ENCODE results near the gene SPATA32.

Gene SPATA32

GRCh38 chr17:45293413-45294211 lies 31.7 kb upstream of the SPATA32 start:
- no peak for DNase-seq (ENCODE audit: low spot score)

DNA sequence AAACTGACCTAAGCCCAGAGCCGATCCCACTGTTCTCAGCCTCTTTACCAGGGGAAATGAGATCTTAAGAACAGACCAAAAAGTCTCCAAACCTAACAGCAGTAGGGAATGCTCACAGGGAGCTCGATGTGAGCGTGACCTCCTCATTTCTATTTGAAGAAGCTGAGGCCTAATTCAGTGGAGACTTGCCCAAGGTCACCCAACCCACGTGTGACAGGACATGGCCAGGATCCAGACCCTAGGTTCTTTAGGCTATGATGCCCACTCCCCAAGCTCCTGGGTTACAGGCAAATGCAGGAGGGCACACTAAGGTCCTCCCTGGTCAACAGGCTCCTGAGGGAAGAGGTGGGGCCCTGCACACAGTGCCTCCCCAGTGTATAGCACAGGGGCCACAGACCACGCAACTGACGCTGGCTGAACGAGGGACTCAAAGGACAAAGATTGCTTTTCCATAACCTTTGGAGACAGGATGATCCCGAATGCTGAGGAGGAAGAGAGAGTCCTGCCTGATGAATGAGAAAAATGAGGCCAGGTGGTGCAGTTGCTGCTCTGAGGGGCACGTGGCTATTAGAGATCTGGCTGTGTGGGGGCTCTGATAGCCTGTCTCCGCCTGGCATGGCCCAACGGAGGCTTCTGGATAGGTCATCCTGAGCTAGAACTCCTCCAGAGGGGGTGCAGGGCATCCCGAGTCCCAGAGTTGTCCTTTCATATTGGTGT lies 31.0 kb upstream of the SPATA32 start:
- no peak for DNase-seq (ENCODE audit: low spot score)

GRCh38 chr17:45291171-45291805 lies 29.4 kb upstream of the SPATA32 start:
- DNase-seq (ENCODE audit: low spot score) = no peak

GRCh38 chr17:45290269-45290765 lies 28.4 kb upstream of the SPATA32 start:
- DNase-seq (ENCODE audit: low spot score) = no peak

GRCh38 chr17:45289301-45290268 lies 27.7 kb upstream of the SPATA32 start:
- DNase-seq (ENCODE audit: low spot score) = no peak

GRCh38 chr17:45288825-45289224 lies 26.9 kb upstream of the SPATA32 start:
- no peak for DNase-seq (ENCODE audit: low spot score)

DNA sequence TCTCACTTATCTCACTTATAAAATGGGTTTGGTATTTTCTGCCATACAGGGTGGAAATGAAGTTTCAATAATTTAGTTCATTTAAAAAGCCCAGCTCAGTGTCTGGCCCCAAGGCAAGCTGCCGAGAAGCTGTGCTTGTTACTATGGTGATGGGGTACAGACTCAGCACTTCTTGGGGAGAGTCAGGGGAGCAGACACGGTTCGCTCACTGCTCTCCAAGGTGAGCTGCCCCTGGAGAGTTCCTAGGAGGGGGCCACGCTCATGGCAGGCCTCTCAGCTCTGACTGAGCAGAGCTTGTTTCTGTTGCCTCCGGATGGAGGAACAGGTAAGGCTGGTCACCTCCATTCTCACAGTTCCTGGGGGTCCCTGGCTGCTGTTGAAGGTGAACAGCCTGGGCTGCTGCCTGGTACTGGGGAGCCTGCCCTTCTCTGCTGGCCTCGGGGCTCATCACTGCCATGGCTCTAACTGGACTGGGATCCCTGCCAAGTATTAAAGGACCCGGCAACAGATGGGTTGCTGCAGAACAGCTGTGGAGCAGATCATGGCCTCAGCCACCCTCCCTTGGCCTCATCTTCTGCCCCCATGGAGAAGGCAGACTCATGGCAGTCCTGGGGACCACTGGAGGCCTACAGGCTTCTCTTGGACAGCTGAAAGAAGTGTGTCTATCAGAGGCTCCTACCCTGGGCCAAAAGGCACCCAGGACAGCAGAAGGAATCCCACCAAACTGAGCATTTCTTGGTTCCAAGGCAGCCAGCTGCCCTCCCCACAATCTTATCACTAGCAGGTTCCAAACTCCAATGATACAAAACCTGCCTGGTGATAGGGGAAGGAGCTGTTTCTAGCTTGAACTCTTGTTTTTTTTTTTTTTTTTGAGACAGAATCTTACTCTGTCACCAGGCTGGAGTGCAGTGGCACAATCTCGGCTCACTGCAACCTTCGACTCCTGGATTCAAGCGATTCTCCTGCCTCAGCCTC lies 25.9 kb upstream of the SPATA32 start:
- no peak for DNase-seq (ENCODE audit: low spot score)

- DNase-seq (ENCODE audit: low spot score) = no peak
These were observed 24.4 kb upstream of the SPATA32 start for GRCh38 chr17:45286286-45286685.

- DNase-seq (ENCODE audit: low spot score) = no peak
These were observed 22.6 kb upstream of the SPATA32 start for GRCh38 chr17:45284176-45285140.

DNA sequence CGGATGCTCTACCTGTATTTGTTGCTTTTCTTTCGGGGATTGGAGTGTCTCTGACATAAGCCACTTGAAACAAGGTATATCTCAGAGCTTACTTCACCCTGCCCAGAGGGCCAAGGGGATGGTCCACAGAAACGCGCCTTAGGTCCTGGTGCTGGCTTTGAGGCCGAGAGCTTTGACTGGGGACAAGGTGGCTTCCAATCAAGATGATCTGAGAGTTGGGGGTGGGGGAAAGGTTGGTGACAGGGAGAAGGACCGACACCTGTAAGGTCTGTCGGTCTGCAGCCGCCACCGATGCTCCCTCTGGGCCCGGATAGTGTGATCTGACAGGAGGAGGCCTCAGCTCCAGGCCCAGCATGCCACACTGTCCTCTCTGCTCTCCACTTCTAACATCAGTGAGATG lies 21.8 kb upstream of the SPATA32 start:
- DNase-seq (ENCODE audit: low spot score) = no peak

DNA sequence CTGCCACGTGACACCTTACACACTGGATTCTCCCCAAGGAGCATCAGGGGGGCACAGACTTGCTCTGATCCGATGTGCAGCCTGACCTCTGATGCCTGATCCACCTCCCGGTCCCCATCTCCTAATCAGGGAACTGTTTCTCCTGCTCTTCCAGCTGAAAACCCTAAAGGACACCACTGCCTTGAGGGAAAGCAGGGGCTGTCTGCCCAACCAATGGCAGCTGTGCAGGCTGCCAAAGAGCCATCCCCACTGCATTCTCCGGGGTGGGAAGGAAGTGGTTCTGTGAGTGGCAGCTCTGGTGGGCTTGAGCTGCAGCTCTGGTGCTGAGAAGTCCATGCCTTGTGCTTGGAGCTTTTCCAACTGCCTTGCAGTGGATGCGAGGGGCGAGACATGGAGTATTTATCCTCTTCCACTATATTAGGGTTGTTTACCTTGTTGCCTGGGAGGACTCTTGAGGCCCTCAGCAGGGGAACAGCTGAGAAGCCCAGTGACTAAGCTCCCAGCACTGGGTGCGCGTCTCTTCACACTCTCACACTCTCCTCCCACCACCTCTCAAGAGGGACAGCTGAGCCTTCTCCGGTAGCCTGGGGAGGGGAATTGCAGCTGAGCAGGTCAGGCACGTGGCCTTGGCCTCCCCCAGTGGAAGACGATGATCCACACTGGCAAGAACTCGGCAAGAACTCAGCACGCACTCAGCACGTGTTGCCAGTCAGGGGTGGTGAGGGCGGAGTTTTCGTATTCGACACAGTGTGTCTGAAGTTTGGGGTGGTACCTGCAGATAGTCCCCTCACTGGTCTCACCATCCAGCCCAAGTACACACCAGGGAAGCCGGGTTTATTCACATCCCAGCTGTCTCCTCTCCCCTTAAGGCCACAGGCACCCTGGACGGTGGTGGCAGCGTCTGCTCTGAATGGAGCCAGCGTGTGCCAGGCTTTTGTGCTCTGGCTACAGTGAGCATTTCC lies 21.1 kb upstream of the SPATA32 start:
- DNase-seq (ENCODE audit: low spot score) = no peak

DNA sequence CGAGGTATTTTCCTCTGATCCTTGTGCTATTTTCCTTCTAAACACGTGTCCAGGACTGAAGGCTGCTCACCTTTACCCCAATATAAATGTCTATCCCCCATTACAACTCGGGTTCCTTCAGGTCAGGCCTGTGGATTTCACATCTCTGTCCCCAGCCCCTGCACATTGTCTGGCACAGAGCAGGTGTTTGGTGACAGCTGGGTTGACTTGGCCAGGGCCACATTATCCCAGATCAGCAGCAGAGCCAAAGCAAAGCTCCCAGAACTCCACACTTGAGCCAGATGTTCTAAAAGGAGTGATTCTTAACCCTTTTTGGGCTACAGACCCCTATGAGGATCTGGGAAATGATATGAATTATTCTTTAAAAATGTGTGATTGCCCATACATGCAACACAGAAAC lies 18.0 kb upstream of the SPATA32 start:
- no peak for DNase-seq (ENCODE audit: low spot score)

DNA sequence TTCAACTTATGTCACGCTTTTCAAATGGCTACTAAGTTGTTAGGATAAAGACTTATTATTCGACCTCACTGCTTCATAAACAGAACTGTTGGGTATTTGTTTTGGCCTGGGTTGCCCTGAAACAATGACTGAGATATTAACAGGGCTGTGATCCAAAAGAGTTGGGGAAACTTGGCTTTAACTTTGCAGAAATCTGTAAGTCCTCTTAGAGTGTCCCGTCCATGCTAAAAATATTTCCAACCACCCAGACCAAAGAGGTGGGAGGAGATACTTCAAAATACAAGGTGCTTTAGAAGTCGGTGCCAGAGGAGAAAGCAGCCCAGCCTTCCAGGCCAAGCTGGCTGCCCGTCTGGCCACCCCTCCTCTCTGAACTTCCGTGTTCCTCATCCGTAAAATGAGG lies 16.1 kb upstream of the SPATA32 start:
- no peak for DNase-seq (ENCODE audit: low spot score)

- peak; percentile 90 for DNase-seq (ENCODE audit: low spot score)
These were observed 15.4 kb upstream of the SPATA32 start for GRCh38 chr17:45277216-45277849.

DNA sequence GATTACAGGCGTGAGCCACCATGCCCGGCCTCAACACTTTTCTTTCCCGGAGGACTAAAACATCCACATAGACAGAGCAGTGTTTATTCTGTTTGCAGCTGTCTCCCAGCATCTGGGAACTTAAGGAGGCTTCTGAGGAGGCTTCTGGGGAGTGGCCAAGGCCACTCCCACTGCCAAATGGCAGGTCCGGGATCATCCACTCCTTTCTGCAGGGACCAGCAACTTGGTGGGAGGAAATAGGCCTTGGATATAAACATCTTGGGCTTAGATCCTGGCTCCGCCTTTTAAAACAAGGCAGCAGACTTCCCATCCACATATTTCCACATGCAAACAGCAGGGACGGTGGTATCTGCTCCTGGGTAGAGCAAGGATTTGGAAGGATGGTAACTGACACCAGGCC lies 14.1 kb upstream of the SPATA32 start:
- no peak for DNase-seq (ENCODE audit: low spot score)

- no peak for DNase-seq (ENCODE audit: low spot score)
These were observed 12.1 kb upstream of the SPATA32 start for GRCh38 chr17:45274033-45274432.

DNA sequence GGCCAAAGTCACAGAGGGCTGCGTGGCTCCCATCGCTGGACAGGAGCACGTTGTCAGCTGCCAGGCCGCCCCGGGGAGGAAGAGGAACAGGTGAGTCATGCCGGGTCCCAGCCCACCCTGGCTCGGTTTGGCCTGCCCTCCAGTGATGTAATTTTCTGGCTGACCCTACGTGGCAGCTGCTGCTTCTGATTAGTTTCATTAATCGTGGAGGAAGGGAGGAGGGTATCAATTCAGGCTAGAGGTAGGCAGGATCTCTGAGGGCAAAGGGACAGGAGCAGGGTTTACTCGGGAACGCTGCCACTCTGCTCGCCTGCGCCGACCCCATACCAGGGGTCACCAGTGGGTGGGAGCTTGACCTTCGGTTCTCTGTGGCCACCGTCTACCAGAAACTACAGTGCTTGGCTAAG lies 11.7 kb upstream of the SPATA32 start:
- no peak for DNase-seq (ENCODE audit: low spot score)

DNA sequence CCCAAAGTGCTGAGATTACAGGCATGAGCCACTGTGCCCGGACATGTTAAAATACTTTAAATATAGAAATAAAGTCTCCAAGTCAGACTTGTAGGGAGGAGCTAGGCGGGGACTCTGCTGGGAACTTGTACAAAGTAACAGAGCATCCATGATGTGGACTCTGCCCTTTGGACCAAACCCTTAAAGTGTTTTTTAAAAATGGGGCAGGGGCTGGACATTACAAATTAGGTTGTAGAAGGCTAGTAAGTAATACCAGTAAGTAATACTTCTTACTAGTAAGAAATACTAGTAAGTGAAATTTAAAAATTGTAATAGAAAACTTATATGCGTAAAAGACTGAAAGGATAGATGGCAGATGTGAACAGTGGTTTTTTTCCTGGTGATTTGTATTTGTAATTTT lies 9.7 kb upstream of the SPATA32 start:
- no peak for DNase-seq (ENCODE audit: low spot score)
